ENCODE measurements around the gene LDB2. TPM values are rescaled to one million over a fixed set of nuclear protein-coding genes. Genes with fewer than 3 reads are reported as not detected.

Gene LDB2
- total and polyA plus RNA-seq, 2 of the 8 experiments (the other 6 are each of a cell fraction or from before 2014, with no cell fraction given) = 57.0 to 140 TPM

DNA sequence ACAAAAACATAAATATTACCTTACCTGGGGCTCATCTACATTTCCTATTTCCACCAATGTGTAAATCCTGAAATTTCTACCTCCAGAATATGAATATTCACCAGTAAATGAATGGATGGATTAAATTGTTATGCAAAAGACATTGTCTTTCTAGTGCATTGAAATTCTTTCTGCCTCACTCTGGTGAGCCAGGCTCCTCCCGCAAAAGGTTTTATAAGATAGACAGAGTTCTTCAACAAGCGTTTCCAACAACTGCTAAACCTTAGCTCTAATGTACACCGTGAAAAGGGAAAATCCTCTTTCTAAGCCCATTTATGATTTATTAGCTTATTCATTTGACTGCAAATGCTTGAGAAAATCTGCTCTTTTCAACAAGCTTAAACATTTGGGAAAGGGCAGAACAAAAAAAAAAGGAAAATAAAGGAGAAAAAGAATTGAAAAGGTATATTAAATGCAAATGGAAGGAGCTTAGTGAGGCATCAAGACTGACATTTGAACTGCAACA, 72.0 kb downstream of the LDB2 start:
- H3K23ac ChIP-seq (ENCODE audit: insufficient read length) = no peak overlapping the region
- no peaks in the 10 kb centered on the region for H4K20me1 ChIP-seq (replicated peaks in 1 of 2; ENCODE audit: control insufficient read depth in 1 of 2, insufficient read depth in 2 of 2, low read length in 2 of 2)
- H2AFZ ChIP-seq (ENCODE audit: low read length) = no peak overlapping the region
- no peak overlapping the region for H3K27ac ChIP-seq (ENCODE audit: low read depth, low read length)
- peak overlapping the region in 1 of 4 experiments; percentile 35; a peak in 2 of 8 replicates for H3K4me3 ChIP-seq (ENCODE audit: extremely low read depth in 1 of 4, insufficient read depth in 2 of 4, low read depth in 3 of 4, low read length in 4 of 4)
- H3K27me3 ChIP-seq (replicated peaks in 1 of 4; ENCODE audit: control insufficient read depth in 3 of 4, extremely low read depth in 1 of 4, insufficient read depth in 3 of 4, low read length in 3 of 4) = no peaks in the 10 kb centered on the region
- H4K91ac ChIP-seq (replicated peaks; ENCODE audit: insufficient read length, low read length) = no peak overlapping the region
- H3K9me3 ChIP-seq (ENCODE audit: insufficient read depth in 2 of 2, low read depth in 1 of 2, low read length in 1 of 2) = no peaks in the 10 kb centered on the region
- no peak overlapping the region for H4K8ac ChIP-seq (ENCODE audit: extremely low read depth, insufficient read depth, low read length)
- peaks cover 3 to 12% of the 10 kb centered on the region in 2 experiments; a peak in 2 of 4 replicates for H3K79me2 ChIP-seq (ENCODE audit: control insufficient read depth in 1 of 2, insufficient read depth in 2 of 2, low read length in 2 of 2)
- H2BK12ac ChIP-seq (ENCODE audit: low read depth, low read length) = 0 out of 2 replicates have a peak overlapping the region, but pooled peaks have one; percentile 13
- no peak overlapping the region for H3K18ac ChIP-seq (ENCODE audit: extremely low read depth, low read length)
- no peak overlapping the region for H3K9ac ChIP-seq (replicated peaks in 1 of 4; ENCODE audit: extremely low read depth in 1 of 4, low read depth in 3 of 4, low read length in 3 of 4)
- H2BK20ac ChIP-seq (ENCODE audit: low read length) = no peak overlapping the region
- H4K5ac ChIP-seq (ENCODE audit: insufficient read length, low read depth, low read length) = no peak overlapping the region
- CTCF ChIA-PET (ENCODE audit: partially characterized antibody) = interaction anchor here (0.6 to 2.3 kb wide), 5 partner anchors 9 to 91 kb away, joined by 3 to 12 read pairs (median 3); no protein-coding TSS in a partner anchor
- H3K4me1 ChIP-seq (replicated peaks in 1 of 4; ENCODE audit: control insufficient read depth in 3 of 4, insufficient read depth in 4 of 4, low read length in 3 of 4) = peaks cover 10 to 22% (median 16%) of the 10 kb centered on the region in 4 experiments
- POLR2A ChIA-PET (ENCODE audit: partially characterized antibody) = interaction anchor here (1.5 to 1.7 kb wide), 2 partner anchors 12 to 24 kb away, joined by 3 to 6 read pairs; no protein-coding TSS in a partner anchor
- peak overlapping the region; percentile 50; the same call in 1 of the 2 replicates for H2BK5ac ChIP-seq (ENCODE audit: low read depth, low read length)
- no peak overlapping the region for H3K56ac ChIP-seq (replicated peaks; ENCODE audit: insufficient read length, low read depth, low read length)
- H3K4me2 ChIP-seq (ENCODE audit: insufficient read depth in 1 of 2, low read depth in 2 of 2, low read length in 2 of 2) = peak overlapping the region; percentile 45 to 50
- no peak overlapping the region for H2AK5ac ChIP-seq (ENCODE audit: low read depth, low read length)
- FAIRE-seq (no peak), DNase-seq (ENCODE audit: low read depth in 1 of 2, low spot score in 2 of 2) (no peak)
- no peak overlapping the region for H2BK15ac ChIP-seq (ENCODE audit: low read length)
- no peak overlapping the region for H3K4ac ChIP-seq (replicated peaks; ENCODE audit: insufficient read length, low read depth, low read length)
- no peaks in the 10 kb centered on the region for H3K23me2 ChIP-seq (ENCODE audit: low read depth, low read length)
- no peak overlapping the region for H2BK120ac ChIP-seq (replicated peaks; ENCODE audit: low read depth, low read length)
- H3K14ac ChIP-seq (ENCODE audit: insufficient read length) = no peak overlapping the region
- H3K36me3 ChIP-seq (ENCODE audit: control insufficient read depth in 2 of 4, insufficient read depth in 4 of 4, low read length in 3 of 4) = no peaks in the 10 kb centered on the region; a peak in 1 of 8 replicates
- WGBS, 2 experiments (ENCODE audit: extremely low coverage in 1 of 2, insufficient coverage in 1 of 2, insufficient read length in 1 of 2, insufficient replicate concordance in 2 of 2, low coverage in 1 of 2, low lambda C conversion rate in 2 of 2, missing lambda C conversion rate in 1 of 2) = 26% methylated on average over 3 of the region's 3 CpGs; no CpG with 5 or more reads in 1 of the 2 experiments
- H3K79me1 ChIP-seq (ENCODE audit: low read depth, low read length) = no peaks in the 10 kb centered on the region; the same call in 1 of the 2 replicates
- no peak for TF ChIP-seq ZNF274 (IDR thresholded peaks at IDR 0.05; ENCODE audit: borderline replicate concordance, extremely low read depth, low read length)
- no peak for TF ChIP-seq NRF1 (IDR thresholded peaks at IDR 0.05; ENCODE audit: low read depth, low read length)
- TF ChIP-seq PHF8 (conservative IDR thresholded peaks at IDR 0.05; ENCODE audit: low read depth, low read length) = no peak
- TF ChIP-seq POLR2AphosphoS5 (IDR thresholded peaks at IDR 0.05; ENCODE audit: low read depth, low read length) = no peak
- TF ChIP-seq KDM1A (IDR thresholded peaks at IDR 0.05; ENCODE audit: borderline replicate concordance, low read length) = no peak
- no peak for TF ChIP-seq FOSL1 (IDR thresholded peaks at IDR 0.05; ENCODE audit: insufficient read depth, low read depth, low read length)
- no peak for TF ChIP-seq ASH2L (IDR thresholded peaks at IDR 0.05; ENCODE audit: low read length)
- no peak for TF ChIP-seq CHD2 (IDR thresholded peaks at IDR 0.05; ENCODE audit: low read length)

Measured in H1 (cell line).